Activated CD4-positive, alpha-beta T cell treated with anti-CD3 and anti-CD28 coated beads, Interleukin-2, amount 10 ng/mL, durations not matched to agents 24 days and 14 days (primary cell): ENCODE data around the gene ACAN. TPM values are rescaled to one million over a fixed set of nuclear protein-coding genes. Genes with fewer than 3 reads are reported as not detected.

ENCODE experiments used
- DNase-seq: peaks from one replicate; pipeline ENCODE4 v3.0.0; 2022
- H3K27ac Mint-ChIP-seq: one replicate; pipeline ENCODE4 v1.8.0; 2022; ENCODE audit warnings: mild to moderate bottlenecking, mixed read lengths
- H3K27me3 Mint-ChIP-seq: one replicate; pipeline ENCODE4 v1.8.0; 2022; ENCODE audit warnings: mixed read lengths
- H3K36me3 Mint-ChIP-seq: one replicate; pipeline ENCODE4 v1.8.0; 2022; ENCODE audit warnings: low read depth, mild to moderate bottlenecking, mixed read lengths
- H3K4me1 Mint-ChIP-seq: one replicate; pipeline ENCODE4 v1.8.0; 2021; ENCODE audit warnings: mixed read lengths
- H3K4me3 Mint-ChIP-seq: one replicate; pipeline ENCODE4 v1.8.0; 2022; ENCODE audit warnings: mild to moderate bottlenecking, moderate library complexity, mixed read lengths
- H3K9me3 Mint-ChIP-seq: one replicate; pipeline ENCODE4 v1.8.0; 2021; ENCODE audit warnings: mixed read lengths
- intact Hi-C: fragments of 100-400 bp; cut with micrococcal nuclease; formaldehyde crosslinking; loops from one replicate; pipeline ENCODE4 v1.15.1; 2023
- total RNA-seq: library from RNA; stranded (reverse); gene quantifications from 2 replicates; pipeline ENCODE4 v1.2.3, GENCODE V29; 2022

Gene ACAN
- total RNA-seq, 1 donor from 2014 or later, result not detected

- DNase-seq, result no peak
- H3K4me1 Mint-ChIP-seq, result peaks cover 27% of the 10 kb centered on the region
- intact Hi-C loops, result loop anchor here (10.0 kb wide), 1 partner anchor 436 kb away; the partner anchor contains the start of gene POLG
- H3K36me3 Mint-ChIP-seq, result no peaks in the 10 kb centered on the region
- H3K9me3 Mint-ChIP-seq, result no peaks in the 10 kb centered on the region
- no peaks in the 10 kb centered on the region for H3K27me3 Mint-ChIP-seq
- H3K4me3 Mint-ChIP-seq, result no peak overlapping the region
- H3K27ac Mint-ChIP-seq, result no peak overlapping the region
Measured at GRCh38 chr15:88899251-88899650, 96.0 kb downstream of the ACAN start.

DNA sequence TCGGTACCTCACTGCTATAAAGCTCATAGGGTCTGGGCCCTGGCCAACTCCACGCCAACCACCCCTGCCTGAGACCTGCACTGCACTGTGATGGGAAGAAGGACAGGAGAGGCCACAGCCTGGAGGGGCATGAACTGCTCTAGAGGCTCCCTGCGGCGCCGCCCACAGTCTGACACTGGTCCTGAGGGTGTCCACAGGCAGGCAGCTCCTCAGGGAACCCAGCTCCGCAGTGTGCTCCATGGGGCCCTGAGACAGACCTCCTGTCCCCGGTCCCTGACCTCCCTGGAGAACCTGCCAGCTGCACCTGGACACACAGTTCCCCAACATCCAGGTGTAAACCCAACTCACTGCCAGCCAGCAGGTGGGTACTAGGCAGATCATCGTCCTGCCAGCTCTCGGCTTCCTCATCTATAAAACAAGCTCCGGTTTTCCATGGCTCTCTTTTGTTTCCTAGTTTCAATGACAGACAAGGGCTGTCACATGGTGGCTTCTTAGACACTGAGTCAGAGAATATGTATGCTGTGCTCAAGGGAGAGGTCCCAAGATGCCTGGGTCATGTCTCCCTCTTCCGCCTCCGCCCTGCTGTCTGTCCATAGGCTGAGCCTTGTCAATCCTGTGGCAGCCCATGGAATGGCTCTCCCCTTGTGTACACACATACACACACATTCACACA, 97.2 kb downstream of the ACAN start:
- Mint-ChIP-seq H3K27ac (no peak overlapping the region), H3K9me3 (no peaks in the 10 kb centered on the region), H3K27me3 (no peaks in the 10 kb centered on the region), H3K4me3 (no peak overlapping the region), H3K4me1 (peaks cover 35% of the 10 kb centered on the region), H3K36me3 (no peaks in the 10 kb centered on the region)
- intact Hi-C loops, result loop anchor here (5.0 kb wide), 1 partner anchor 277 kb away; no protein-coding TSS in a partner anchor
- no peak for DNase-seq

DNA sequence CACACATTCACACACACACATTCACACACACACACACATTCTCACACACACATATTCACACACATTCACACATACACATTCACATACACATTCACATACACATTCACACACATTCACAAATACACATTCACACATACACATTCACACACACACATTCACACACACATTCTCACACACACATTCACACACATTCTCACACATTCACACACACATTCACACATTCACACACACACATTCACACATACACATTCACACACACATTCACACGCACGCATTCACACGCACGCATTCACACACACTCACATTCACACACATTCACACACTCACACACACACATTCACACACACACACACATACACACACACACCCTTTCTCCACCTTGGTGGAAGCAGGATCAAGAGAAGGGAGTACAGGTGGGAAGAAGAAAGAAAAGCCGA, 97.8 kb downstream of the ACAN start:
- Mint-ChIP-seq H3K27ac (no peak overlapping the region), H3K4me1 (peaks cover 32% of the 10 kb centered on the region), H3K9me3 (no peaks in the 10 kb centered on the region), H3K27me3 (no peaks in the 10 kb centered on the region), H3K36me3 (no peaks in the 10 kb centered on the region), H3K4me3 (no peak overlapping the region)
- intact Hi-C loops, result loop anchor here (5.0 kb wide), 1 partner anchor 276 kb away; no protein-coding TSS in a partner anchor
- no peak for DNase-seq

DNA sequence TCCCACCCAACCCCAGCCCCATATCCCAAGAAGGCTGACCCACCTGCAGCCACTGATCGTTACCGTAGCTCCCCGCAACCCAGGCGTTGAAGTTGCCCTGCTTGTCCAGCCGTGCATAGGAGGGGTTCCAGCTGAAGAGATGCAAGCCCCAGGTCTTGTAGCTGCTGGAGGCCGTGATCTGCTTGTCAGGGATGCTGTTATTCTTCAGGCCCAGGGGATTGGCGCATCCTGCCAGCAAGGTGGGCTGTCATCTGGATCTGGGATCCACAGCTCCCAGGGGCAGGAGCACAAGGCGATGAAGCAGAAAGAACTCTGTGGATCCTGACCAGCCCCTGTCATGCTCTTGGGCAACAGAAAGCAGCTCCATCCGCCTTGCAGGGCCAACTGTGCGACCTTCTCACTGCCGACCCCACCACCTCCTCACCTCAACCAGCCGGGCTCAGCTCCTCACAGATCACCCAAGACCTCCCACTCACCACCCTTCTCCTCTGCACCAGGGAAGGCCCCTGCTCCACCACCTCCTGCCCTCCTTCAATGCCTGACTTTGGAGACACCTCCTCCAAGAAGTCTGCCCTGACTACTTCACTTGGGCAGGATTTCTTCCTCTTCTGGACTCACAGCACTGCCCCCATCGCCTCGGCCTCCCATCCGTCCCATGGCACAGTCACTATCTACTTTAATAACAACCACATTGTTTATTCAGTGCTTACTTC, 98.4 kb downstream of the ACAN start:
- intact Hi-C loops, result loop anchor here (5.0 kb wide), 1 partner anchor 276 kb away; no protein-coding TSS in a partner anchor
- no peak for DNase-seq
- Mint-ChIP-seq H3K4me1 (peaks cover 29% of the 10 kb centered on the region), H3K9me3 (no peaks in the 10 kb centered on the region), H3K4me3 (no peak overlapping the region), H3K27ac (peak overlapping the region; percentile 22), H3K27me3 (no peaks in the 10 kb centered on the region), H3K36me3 (no peaks in the 10 kb centered on the region)

GRCh38 chr15:88902221-88902835, 99.1 kb downstream of the ACAN start:
- Mint-ChIP-seq H3K9me3 (no peaks in the 10 kb centered on the region), H3K4me1 (peaks cover 24% of the 10 kb centered on the region), H3K27ac (peak overlapping the region; percentile 22), H3K36me3 (no peaks in the 10 kb centered on the region), H3K27me3 (no peaks in the 10 kb centered on the region), H3K4me3 (no peak overlapping the region)
- intact Hi-C loops, result loop anchor here (5.0 kb wide), 1 partner anchor 275 kb away; no protein-coding TSS in a partner anchor
- no peak for DNase-seq

DNA sequence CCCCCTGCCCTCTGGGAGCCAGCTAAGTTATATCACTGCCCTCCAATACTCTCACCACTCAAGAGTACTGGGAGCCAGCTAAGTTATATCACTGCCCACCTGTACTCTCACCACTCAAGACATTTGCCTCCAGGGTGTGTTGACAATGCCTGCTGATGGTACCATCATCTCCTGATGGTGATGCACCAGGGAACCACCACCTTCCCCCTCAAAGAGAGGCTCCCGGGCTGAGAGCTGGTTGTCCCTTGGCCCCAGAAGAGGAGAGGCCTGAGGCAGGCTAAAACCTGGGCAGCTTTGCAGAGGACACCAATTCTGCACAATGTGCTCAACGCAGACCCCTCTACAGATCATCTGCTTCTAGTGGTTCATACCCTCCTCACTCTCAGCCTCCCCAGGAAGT, 99.6 kb downstream of the ACAN start:
- DNase-seq, result no peak
- H3K4me3 Mint-ChIP-seq, result no peak overlapping the region
- no peak overlapping the region for H3K27ac Mint-ChIP-seq
- H3K36me3 Mint-ChIP-seq, result no peaks in the 10 kb centered on the region
- intact Hi-C loops, result loop anchor here (5.0 kb wide), 1 partner anchor 274 kb away; no protein-coding TSS in a partner anchor
- peaks cover 19% of the 10 kb centered on the region for H3K4me1 Mint-ChIP-seq
- H3K9me3 Mint-ChIP-seq, result no peaks in the 10 kb centered on the region
- H3K27me3 Mint-ChIP-seq, result no peaks in the 10 kb centered on the region

DNA sequence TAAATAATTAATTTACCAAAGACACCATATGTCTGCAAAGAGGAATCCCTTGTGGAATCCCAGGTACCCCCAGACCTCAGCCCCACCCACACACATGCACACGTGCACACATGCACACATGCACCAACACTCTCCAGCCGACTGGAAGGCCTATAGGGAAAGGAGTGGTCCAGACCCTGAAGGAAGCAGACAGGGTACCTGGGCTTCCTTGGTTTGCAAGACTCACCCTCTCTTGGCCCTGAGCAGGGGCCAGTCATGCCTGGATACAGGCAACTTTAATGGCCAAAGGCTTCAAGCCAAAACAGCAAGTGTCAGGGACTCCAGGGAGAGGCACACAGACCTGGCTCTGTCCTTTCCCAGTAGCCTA, 101.0 kb downstream of the ACAN start:
- Mint-ChIP-seq H3K27ac (peak overlapping the region; percentile 64), H3K4me3 (peak overlapping the region; percentile 22), H3K9me3 (no peaks in the 10 kb centered on the region), H3K4me1 (peaks cover 20% of the 10 kb centered on the region), H3K27me3 (no peaks in the 10 kb centered on the region), H3K36me3 (no peaks in the 10 kb centered on the region)
- DNase-seq, result no peak
- intact Hi-C loops, result loop anchor here (1.0 to 5.0 kb wide), 4 partner anchors 10 to 273 kb away; no protein-coding TSS in a partner anchor

DNA sequence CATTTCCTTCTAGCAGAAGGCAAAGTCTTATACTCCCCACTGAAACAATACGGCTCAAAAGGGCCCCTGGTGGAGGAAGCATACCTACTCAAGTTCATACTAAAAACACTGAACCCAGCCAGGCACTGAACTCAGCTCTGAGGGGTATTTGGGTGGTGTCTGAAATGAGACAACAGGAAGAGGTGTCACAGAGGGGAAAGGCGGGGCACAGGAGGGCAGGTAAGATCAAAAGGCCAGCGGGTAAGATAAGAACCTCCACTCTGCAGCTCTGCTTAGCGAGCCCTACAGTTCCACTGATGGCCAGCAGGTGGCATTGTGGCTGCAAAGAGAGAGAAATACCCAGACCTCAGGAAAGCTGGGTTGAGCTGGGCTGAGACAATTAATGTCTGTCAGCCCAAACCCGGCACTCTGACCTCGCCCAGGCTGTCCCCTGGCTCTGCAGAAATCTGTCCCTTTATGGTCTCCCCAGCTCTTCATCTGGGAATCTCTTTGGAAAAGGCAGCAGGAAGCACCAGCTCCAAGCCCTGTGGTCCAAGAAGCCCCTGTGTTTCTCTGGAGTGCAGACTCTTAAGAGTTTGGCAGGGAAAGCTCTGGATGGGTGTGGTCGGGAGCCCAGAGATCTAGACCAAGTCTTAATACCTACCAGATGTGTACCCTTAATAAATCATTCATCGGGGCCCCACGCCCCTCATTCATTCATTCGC, 101.5 kb downstream of the ACAN start:
- Mint-ChIP-seq H3K27ac (peak overlapping the region; percentile 64), H3K4me1 (peaks cover 20% of the 10 kb centered on the region), H3K27me3 (no peaks in the 10 kb centered on the region), H3K4me3 (peak overlapping the region; percentile 22), H3K36me3 (no peaks in the 10 kb centered on the region), H3K9me3 (no peaks in the 10 kb centered on the region)
- intact Hi-C loops, result loop anchor here (1.0 to 5.0 kb wide), 4 partner anchors 10 to 273 kb away; no protein-coding TSS in a partner anchor
- peak; percentile 98 for DNase-seq

DNA sequence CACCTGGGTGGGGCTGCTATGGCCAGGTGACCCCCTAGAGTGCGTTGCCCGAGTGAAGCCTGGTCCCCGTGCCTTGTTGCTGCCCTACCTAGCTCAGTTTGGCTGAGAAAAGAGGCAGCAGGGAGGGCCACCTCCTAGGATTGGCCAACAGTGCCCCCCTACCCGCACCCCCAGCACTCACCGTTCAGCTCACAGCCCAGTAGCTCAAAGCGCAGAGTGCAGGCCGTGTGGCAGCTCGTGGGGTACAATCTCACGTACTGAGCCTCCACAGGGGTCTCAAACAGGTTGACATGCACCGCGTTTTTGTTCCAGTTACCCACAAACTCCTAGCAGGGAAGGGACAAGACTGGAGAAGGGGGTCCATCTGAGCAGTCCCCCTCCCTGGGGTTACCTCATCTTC, 102.3 kb downstream of the ACAN start:
- Mint-ChIP-seq H3K27me3 (no peaks in the 10 kb centered on the region), H3K4me1 (peaks cover 20% of the 10 kb centered on the region), H3K36me3 (no peaks in the 10 kb centered on the region), H3K27ac (no peak overlapping the region), H3K9me3 (no peaks in the 10 kb centered on the region), H3K4me3 (no peak overlapping the region)
- intact Hi-C loops, result no loop called here
- no peak for DNase-seq

- H3K9me3 Mint-ChIP-seq, result no peaks in the 10 kb centered on the region
- intact Hi-C loops, result no loop called here
- DNase-seq, result no peak
- peaks cover 20% of the 10 kb centered on the region for H3K4me1 Mint-ChIP-seq
- H3K27me3 Mint-ChIP-seq, result no peaks in the 10 kb centered on the region
- no peaks in the 10 kb centered on the region for H3K36me3 Mint-ChIP-seq
- no peak overlapping the region for H3K27ac Mint-ChIP-seq
- H3K4me3 Mint-ChIP-seq, result no peak overlapping the region
Measured at GRCh38 chr15:88906130-88906529, 102.9 kb downstream of the ACAN start.

GRCh38 chr15:88906551-88906950, 103.3 kb downstream of the ACAN start:
- Mint-ChIP-seq H3K36me3 (no peaks in the 10 kb centered on the region), H3K27ac (no peak overlapping the region), H3K27me3 (no peaks in the 10 kb centered on the region), H3K4me3 (no peak overlapping the region), H3K4me1 (peaks cover 20% of the 10 kb centered on the region), H3K9me3 (no peaks in the 10 kb centered on the region)
- no peak for DNase-seq
- intact Hi-C loops, result no loop called here

GRCh38 chr15:88907111-88907510, 103.9 kb downstream of the ACAN start:
- H3K27ac Mint-ChIP-seq, result no peak overlapping the region
- intact Hi-C loops, result no loop called here
- no peaks in the 10 kb centered on the region for H3K9me3 Mint-ChIP-seq

GRCh38 chr15:88908123-88908522, 104.9 kb downstream of the ACAN start:
- Mint-ChIP-seq H3K36me3 (no peaks in the 10 kb centered on the region), H3K4me1 (peaks cover 25% of the 10 kb centered on the region), H3K27ac (peak overlapping the region; percentile 56), H3K9me3 (no peaks in the 10 kb centered on the region), H3K27me3 (no peaks in the 10 kb centered on the region), H3K4me3 (no peak overlapping the region)
- DNase-seq, result no peak
- intact Hi-C loops, result no loop called here

More at GRCh38 chr15:88907111-88907510, 103.9 kb downstream of the ACAN start:
- Mint-ChIP-seq H3K4me1 (peaks cover 22% of the 10 kb centered on the region), H3K4me3 (no peak overlapping the region), H3K36me3 (no peaks in the 10 kb centered on the region), H3K27me3 (no peaks in the 10 kb centered on the region)
- no peak for DNase-seq
